OCI-LY7 (cell line): ENCODE results near the gene PVALEF.

ENCODE experiments used
- EZH2phosphoT487 ChIP-seq: fragments of 200-600 bp; sonication (generic); IDR thresholded peaks from 2 replicates; pipeline ENCODE4 v1.6.1; 2018; ENCODE audit warnings: low read depth, borderline replicate concordance, mild to moderate bottlenecking, mixed run types, antibody characterized with exemption, low read length, moderate library complexity, mixed read lengths
- TF ChIP-seq, protein P1 (sequence below): fragments of 200-600 bp; sonication (generic); conservative IDR thresholded peaks from 2 replicates; pipeline ENCODE4 v1.5.1; 2014; ENCODE audit warnings: mild to moderate bottlenecking, antibody characterized with exemption, low read length, moderate library complexity, mixed read lengths

DNA sequence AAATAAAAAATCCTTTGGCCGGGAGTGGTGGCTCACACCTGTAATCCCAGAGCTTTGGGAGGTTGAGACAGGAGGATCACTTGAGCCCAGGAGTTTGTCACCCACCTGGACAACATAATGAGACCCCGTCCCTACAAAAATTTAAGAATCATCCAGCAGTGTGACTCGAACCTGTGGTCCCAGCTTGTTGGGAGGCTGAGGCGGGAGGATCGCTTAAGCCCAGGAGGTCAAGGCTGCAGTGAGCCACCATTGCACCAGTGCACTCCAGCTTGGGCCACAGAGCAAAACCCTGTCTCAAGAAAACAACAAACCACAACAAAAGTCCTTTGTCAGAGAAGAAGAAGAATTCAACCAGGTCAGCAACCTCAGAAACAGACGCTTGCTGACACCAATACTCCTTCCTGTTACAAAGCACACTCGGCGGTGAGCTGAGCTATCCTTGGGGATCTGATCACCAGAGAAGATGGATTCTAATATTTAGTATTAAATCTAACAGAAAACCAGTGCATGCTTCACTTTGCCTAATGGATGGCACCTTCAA, 12.9 kb upstream of the PVALEF start:
- TF ChIP-seq, protein P1, sequence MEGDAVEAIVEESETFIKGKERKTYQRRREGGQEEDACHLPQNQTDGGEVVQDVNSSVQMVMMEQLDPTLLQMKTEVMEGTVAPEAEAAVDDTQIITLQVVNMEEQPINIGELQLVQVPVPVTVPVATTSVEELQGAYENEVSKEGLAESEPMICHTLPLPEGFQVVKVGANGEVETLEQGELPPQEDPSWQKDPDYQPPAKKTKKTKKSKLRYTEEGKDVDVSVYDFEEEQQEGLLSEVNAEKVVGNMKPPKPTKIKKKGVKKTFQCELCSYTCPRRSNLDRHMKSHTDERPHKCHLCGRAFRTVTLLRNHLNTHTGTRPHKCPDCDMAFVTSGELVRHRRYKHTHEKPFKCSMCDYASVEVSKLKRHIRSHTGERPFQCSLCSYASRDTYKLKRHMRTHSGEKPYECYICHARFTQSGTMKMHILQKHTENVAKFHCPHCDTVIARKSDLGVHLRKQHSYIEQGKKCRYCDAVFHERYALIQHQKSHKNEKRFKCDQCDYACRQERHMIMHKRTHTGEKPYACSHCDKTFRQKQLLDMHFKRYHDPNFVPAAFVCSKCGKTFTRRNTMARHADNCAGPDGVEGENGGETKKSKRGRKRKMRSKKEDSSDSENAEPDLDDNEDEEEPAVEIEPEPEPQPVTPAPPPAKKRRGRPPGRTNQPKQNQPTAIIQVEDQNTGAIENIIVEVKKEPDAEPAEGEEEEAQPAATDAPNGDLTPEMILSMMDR = no peak
- no peak for TF ChIP-seq EZH2phosphoT487
